ENCODE measurements around the gene CD4.

The CD4 gene

GRCh38 chr12:6849427-6849826, 60.1 kb downstream of the CD4 start:
- Histone ChIP-seq H3K27me3 (ENCODE audit: insufficient read depth, poor library complexity, severe bottlenecking) (no peaks in the 10 kb centered on the region), H3K36me3 (ENCODE audit: low read depth) (peaks cover 37% of the 10 kb centered on the region), H3K27ac (ENCODE audit: poor library complexity, severe bottlenecking) (no peak overlapping the region), H3K4me1 (ENCODE audit: insufficient read depth, poor library complexity, severe bottlenecking) (no peaks in the 10 kb centered on the region), H3K9me3 (ENCODE audit: severe bottlenecking) (no peaks in the 10 kb centered on the region), H3K4me3 (ENCODE audit: severe bottlenecking) (no peak overlapping the region)
- DNase-seq (ENCODE audit: low spot score) (no peak), ATAC-seq (ENCODE audit: low read depth) (no peak)
- TF ChIP-seq CTCF (IDR thresholded peaks at IDR 0.05; ENCODE audit: poor library complexity, severe bottlenecking), result no peak

GRCh38 chr12:6849976-6850560, 60.7 kb downstream of the CD4 start:
- Histone ChIP-seq H3K4me3 (ENCODE audit: severe bottlenecking) (peak overlapping the region; percentile 78), H3K9me3 (ENCODE audit: severe bottlenecking) (no peaks in the 10 kb centered on the region), H3K27ac (ENCODE audit: poor library complexity, severe bottlenecking) (peak overlapping the region; percentile 63), H3K27me3 (ENCODE audit: insufficient read depth, poor library complexity, severe bottlenecking) (no peaks in the 10 kb centered on the region), H3K36me3 (ENCODE audit: low read depth) (peaks cover 31% of the 10 kb centered on the region), H3K4me1 (ENCODE audit: insufficient read depth, poor library complexity, severe bottlenecking) (no peaks in the 10 kb centered on the region)
- no peak for DNase-seq (ENCODE audit: low spot score)
- no peak for ATAC-seq (ENCODE audit: low read depth)
- TF ChIP-seq CTCF (IDR thresholded peaks at IDR 0.05; ENCODE audit: poor library complexity, severe bottlenecking), result no peak

- no peak for DNase-seq (ENCODE audit: low spot score)
- H3K27me3 ChIP-seq (ENCODE audit: insufficient read depth, poor library complexity, severe bottlenecking), result no peaks in the 10 kb centered on the region
- H3K27ac ChIP-seq (ENCODE audit: poor library complexity, severe bottlenecking), result peak overlapping the region; percentile 63
- H3K36me3 ChIP-seq (ENCODE audit: low read depth), result peaks cover 36% of the 10 kb centered on the region
- H3K9me3 ChIP-seq (ENCODE audit: severe bottlenecking), result no peaks in the 10 kb centered on the region
- H3K4me3 ChIP-seq (ENCODE audit: severe bottlenecking), result peak overlapping the region; percentile 78
- H3K4me1 ChIP-seq (ENCODE audit: insufficient read depth, poor library complexity, severe bottlenecking), result no peaks in the 10 kb centered on the region
- ATAC-seq (ENCODE audit: low read depth), result no peak
- no peak for TF ChIP-seq CTCF (IDR thresholded peaks at IDR 0.05; ENCODE audit: poor library complexity, severe bottlenecking)
Measured at GRCh38 chr12:6850796-6851152, 61.4 kb downstream of the CD4 start.

- peak; percentile 98 for DNase-seq (ENCODE audit: low spot score)
- Histone ChIP-seq H3K4me1 (ENCODE audit: insufficient read depth, poor library complexity, severe bottlenecking) (no peaks in the 10 kb centered on the region), H3K36me3 (ENCODE audit: low read depth) (peaks cover 38% of the 10 kb centered on the region), H3K27me3 (ENCODE audit: insufficient read depth, poor library complexity, severe bottlenecking) (no peaks in the 10 kb centered on the region), H3K4me3 (ENCODE audit: severe bottlenecking) (peak within 1 kb of the TSS; percentile 78), H3K9me3 (ENCODE audit: severe bottlenecking) (no peaks in the 10 kb centered on the region), H3K27ac (ENCODE audit: poor library complexity, severe bottlenecking) (peak within 1 kb of the TSS; percentile 63)
- no peak for TF ChIP-seq CTCF (IDR thresholded peaks at IDR 0.05; ENCODE audit: poor library complexity, severe bottlenecking)
- ATAC-seq (ENCODE audit: low read depth), result peak; percentile 74
Measured at GRCh38 chr12:6851153-6851920, 62.0 kb downstream of the CD4 start, which contains the start of gene CDCA3. CDCA3 (minus strand) TSS chr12:6851286; CDS start chr12:6850952, 334 bp downstream.
